ENCODE results near the gene IL1R2.
A peak's percentile ranks its signal among the peaks of the same experiment; 100 is the strongest.

IL1R2 gene

DNA sequence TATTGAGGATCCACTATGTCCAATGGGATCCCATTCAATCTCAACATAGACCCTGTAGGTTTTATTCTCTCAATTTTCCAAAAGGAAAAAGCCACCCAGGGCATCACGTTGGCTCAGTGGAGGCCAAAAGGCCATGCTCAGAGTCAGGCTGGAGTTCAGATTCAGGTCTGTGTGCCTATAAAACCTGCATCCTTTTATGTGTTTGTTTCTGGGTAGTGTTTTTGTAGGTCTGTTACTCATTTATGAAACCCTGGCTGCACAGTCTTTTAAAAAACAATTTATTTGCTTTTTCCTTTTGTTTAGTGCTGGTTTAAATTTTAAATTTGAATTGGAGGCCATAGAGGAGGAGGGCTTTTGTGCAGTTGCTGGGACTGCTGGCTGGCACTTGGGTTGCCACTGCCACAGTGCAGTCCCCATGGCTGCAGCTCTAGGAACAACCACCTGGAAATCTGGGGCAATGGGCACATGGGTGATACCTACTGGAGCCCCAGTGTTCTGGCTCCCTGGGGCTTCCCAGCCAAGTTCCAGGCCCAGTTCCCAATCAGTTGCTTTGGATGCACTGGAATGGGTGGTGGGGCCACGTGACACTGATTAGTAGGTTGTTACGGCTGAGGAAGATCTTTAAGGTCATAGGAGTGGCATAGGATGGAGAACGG, 31.3 kb downstream of the IL1R2 start:
- TF ChIP-seq, protein P1, sequence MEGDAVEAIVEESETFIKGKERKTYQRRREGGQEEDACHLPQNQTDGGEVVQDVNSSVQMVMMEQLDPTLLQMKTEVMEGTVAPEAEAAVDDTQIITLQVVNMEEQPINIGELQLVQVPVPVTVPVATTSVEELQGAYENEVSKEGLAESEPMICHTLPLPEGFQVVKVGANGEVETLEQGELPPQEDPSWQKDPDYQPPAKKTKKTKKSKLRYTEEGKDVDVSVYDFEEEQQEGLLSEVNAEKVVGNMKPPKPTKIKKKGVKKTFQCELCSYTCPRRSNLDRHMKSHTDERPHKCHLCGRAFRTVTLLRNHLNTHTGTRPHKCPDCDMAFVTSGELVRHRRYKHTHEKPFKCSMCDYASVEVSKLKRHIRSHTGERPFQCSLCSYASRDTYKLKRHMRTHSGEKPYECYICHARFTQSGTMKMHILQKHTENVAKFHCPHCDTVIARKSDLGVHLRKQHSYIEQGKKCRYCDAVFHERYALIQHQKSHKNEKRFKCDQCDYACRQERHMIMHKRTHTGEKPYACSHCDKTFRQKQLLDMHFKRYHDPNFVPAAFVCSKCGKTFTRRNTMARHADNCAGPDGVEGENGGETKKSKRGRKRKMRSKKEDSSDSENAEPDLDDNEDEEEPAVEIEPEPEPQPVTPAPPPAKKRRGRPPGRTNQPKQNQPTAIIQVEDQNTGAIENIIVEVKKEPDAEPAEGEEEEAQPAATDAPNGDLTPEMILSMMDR (IDR thresholded peaks at IDR 0.05): no peak
- no peaks in the 10 kb centered on the region for H3K36me3 ChIP-seq (ENCODE audit: control insufficient read depth, insufficient read depth, low read length)
- H2AFZ ChIP-seq: no peak overlapping the region
- no peaks in the 10 kb centered on the region for H3K9me3 ChIP-seq (ENCODE audit: control insufficient read depth, low read length)
- no peak overlapping the region for H3K4me2 ChIP-seq (ENCODE audit: low read length)
- H3K27me3 ChIP-seq (ENCODE audit: control insufficient read depth, insufficient read depth, low read length): no peaks in the 10 kb centered on the region
- H3K27ac ChIP-seq: no peak overlapping the region
- H3K4me1 ChIP-seq: peaks cover 37% of the 10 kb centered on the region
- no peak overlapping the region for H3K4me3 ChIP-seq (ENCODE audit: low read depth, low read length)
- no peaks in the 10 kb centered on the region for H3K79me2 ChIP-seq
- no peak overlapping the region for H3K9ac ChIP-seq

DNA sequence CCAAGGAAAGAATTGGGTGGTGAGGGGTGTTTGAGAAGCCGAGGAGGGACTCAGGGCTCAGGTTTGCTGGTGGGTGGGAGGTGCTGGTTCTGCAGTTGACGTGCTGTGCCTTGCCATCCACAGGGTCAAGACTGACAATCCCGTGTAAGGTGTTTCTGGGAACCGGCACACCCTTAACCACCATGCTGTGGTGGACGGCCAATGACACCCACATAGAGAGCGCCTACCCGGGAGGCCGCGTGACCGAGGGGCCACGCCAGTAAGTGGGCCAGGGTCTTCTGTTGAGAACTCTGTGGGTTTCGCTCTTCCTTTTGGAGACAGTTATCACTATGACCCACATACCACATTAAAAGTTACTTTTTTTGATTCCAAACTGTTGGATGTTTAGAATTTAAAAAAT, 32.6 kb downstream of the IL1R2 start:
- no peak overlapping the region for H3K9ac ChIP-seq
- no peaks in the 10 kb centered on the region for H3K36me3 ChIP-seq (ENCODE audit: control insufficient read depth, insufficient read depth, low read length)
- peaks cover 50% of the 10 kb centered on the region for H3K4me1 ChIP-seq
- no peak overlapping the region for H3K4me2 ChIP-seq (ENCODE audit: low read length)
- no peak overlapping the region for H2AFZ ChIP-seq
- H3K27me3 ChIP-seq (ENCODE audit: control insufficient read depth, insufficient read depth, low read length): no peaks in the 10 kb centered on the region
- H3K9me3 ChIP-seq (ENCODE audit: control insufficient read depth, low read length): no peaks in the 10 kb centered on the region
- no peak overlapping the region for H3K27ac ChIP-seq
- TF ChIP-seq, protein P1 (IDR thresholded peaks at IDR 0.05): no peak
- H3K4me3 ChIP-seq (ENCODE audit: low read depth, low read length): no peak overlapping the region
- H3K79me2 ChIP-seq: no peaks in the 10 kb centered on the region

DNA sequence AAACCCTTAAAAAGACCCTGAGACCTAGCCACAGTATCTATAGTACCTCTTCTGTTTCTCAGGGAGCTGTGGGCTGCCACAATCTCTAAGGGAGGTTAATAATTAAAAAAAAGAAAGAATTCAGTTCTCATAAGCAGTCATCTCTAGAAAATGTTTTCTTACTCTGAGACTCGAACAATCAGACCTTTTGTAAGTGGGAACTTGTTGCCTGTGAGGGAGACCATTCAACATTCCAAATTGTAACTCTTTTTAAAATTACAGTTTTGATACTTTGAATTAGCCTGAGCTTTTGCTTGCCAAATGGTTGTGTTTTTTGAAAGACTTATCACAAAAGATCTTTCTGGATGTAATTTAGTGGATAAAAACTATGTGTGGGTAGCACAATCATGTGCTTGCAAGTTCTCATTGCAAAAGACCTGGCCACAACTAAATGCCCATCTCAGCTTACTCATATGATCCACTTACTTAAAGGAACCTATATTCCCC, 33.3 kb downstream of the IL1R2 start:
- peaks cover 53% of the 10 kb centered on the region for H3K4me1 ChIP-seq
- H3K36me3 ChIP-seq (ENCODE audit: control insufficient read depth, insufficient read depth, low read length): no peaks in the 10 kb centered on the region
- H2AFZ ChIP-seq: peak overlapping the region; percentile 65
- H3K27ac ChIP-seq: peak overlapping the region; percentile 85
- peak overlapping the region; percentile 32 for H3K4me2 ChIP-seq (ENCODE audit: low read length)
- no peaks in the 10 kb centered on the region for H3K27me3 ChIP-seq (ENCODE audit: control insufficient read depth, insufficient read depth, low read length)
- H3K9me3 ChIP-seq (ENCODE audit: control insufficient read depth, low read length): no peaks in the 10 kb centered on the region
- H3K9ac ChIP-seq: no peak overlapping the region
- H3K4me3 ChIP-seq (ENCODE audit: low read depth, low read length): no peak overlapping the region
- TF ChIP-seq, protein P1 (IDR thresholded peaks at IDR 0.05): no peak
- no peaks in the 10 kb centered on the region for H3K79me2 ChIP-seq

DNA sequence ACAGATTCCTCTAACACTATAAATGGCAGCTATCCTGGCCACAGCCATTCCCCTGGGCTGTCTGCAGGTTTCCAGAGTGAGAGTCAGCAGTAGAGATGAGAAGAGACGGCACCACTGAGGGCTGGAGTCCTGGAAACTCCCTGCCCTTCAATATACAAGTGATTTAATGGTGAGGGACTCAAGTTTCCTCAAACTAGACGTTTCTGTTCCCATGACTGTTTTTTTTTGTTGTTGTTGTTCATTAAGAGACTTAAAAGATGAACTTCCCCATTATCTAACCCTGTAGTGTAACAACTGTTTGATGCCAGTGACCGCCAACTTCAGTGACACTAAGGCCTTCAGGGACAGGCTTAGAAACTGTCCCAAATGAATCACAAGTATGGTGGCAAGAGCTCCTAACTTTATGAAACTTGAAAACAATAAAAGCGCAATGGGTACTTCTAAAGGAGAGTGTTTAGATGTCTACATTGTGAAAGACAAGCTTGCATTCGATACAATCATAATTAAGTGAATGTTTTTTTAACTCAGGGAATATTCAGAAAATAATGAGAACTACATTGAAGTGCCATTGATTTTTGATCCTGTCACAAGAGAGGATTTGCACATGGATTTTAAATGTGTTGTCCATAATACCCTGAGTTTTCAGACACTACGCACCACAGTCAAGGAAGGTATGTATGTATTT, 34.0 kb downstream of the IL1R2 start:
- Histone ChIP-seq H3K27ac (peak overlapping the region; percentile 85), H3K4me2 (ENCODE audit: low read length) (peak overlapping the region; percentile 32), H3K79me2 (no peaks in the 10 kb centered on the region), H3K4me3 (ENCODE audit: low read depth, low read length) (no peak overlapping the region), H3K9me3 (ENCODE audit: control insufficient read depth, low read length) (no peaks in the 10 kb centered on the region), H3K4me1 (peaks cover 52% of the 10 kb centered on the region), H3K9ac (no peak overlapping the region), H2AFZ (peak overlapping the region; percentile 65), H3K36me3 (ENCODE audit: control insufficient read depth, insufficient read depth, low read length) (no peaks in the 10 kb centered on the region), H3K27me3 (ENCODE audit: control insufficient read depth, insufficient read depth, low read length) (no peaks in the 10 kb centered on the region)
- TF ChIP-seq, protein P1 (IDR thresholded peaks at IDR 0.05): no peak

Measured in parathyroid adenoma (tissue), 2 donors.